Activated T-cell treated with anti-CD3 and anti-CD28 coated beads, Interleukin-2, amount 50 U/mL, for 1 hour (primary cell): ENCODE measurements around the gene LCLAT1.

Experiments
- DNase-seq: peaks from one replicate; pipeline ENCODE4 v3.0.0-alpha.2; 2020

Gene LCLAT1

DNA sequence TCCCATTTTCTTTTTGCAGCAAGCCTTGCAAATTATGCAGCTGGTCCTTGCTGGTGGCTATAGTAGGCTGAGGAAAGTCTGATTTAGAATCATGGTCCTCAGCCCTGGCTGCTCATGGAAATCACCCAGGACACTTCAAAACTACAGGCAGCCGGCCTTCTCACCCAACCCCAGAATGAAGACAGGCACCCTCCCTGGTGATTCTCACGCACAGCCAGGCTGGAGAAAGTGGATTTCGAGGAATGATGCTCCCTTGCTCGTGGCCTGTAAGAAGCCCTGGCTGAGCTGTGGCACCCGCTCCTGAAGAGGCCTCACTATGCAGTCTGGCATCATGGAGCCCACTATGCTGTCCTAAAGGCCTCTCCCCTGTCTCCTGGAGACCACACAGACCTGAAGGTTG lies 202.8 kb downstream of the LCLAT1 start:
- no peak for DNase-seq

DNA sequence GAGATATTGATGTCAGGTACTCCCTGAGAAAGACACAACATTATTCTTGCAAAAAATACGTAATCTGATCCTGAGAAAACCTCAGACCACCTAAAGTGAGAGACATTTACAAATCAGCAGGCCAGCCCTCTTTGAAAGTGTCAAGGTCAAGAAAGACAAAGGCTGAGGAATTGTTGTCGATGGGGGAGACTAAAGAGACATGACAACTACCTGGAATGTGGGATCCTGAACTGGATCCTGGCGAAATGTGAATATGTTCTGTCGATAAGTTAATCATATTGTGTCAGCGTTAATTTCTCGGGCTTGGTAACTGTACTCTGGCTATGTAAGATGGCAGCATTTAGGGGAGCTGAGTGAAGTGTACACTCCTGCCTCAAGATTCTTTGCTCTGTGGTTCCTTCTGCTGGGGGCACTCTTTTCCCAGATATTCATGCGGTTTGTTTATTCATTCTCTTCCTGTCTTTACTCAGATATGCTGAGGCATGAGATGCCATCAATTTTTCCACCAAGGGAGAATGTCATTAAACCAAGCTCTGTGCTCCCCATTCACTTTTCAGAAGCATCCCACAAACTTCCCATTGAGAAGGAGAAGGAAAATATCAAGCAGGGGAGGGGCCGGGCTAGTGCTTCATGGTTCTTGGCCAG lies 205.3 kb downstream of the LCLAT1 start:
- DNase-seq, result no peak

DNA sequence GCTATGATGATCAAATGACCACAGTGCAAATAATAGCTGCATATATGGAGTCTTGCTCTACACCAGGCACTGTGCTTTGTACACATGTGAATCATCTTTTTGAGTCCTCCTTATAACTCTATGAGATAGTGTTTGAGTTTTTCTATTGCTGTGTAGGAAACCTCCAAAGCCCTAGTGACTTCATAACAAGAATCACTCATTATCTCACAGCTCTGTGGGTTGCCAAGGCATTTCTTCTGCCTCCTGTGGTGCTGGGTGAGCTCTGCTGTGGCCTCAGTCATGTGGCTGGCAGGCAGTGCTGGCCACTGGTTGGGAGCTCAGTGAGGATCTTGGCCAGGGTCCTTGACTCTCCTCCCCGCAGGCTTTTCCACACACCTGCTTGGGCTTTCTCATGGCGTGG lies 206.8 kb downstream of the LCLAT1 start:
- no peak for DNase-seq

DNA sequence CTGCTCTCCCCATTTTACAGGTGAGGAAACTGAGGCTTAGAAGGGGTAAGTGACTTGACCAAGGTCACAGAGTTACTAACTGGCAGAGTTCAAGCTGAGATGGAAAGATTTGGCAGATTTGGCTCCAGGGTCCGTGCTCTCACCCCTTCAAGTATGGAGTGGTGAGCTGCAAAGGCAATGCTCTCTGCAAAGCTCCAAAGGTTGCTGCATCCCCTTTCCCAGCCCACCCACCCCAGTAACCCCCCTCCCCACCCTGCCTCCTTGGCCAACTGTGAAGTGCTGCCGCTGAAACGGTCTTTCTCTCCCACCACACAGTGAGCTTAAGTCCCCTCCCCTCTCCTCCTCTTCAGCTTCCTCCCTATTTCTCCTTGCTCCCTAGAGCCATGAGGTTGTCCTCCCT lies 207.4 kb downstream of the LCLAT1 start:
- no peak for DNase-seq

- DNase-seq, result no peak
Measured at GRCh38 chr2:30655211-30655610, 208.2 kb downstream of the LCLAT1 start.

DNA sequence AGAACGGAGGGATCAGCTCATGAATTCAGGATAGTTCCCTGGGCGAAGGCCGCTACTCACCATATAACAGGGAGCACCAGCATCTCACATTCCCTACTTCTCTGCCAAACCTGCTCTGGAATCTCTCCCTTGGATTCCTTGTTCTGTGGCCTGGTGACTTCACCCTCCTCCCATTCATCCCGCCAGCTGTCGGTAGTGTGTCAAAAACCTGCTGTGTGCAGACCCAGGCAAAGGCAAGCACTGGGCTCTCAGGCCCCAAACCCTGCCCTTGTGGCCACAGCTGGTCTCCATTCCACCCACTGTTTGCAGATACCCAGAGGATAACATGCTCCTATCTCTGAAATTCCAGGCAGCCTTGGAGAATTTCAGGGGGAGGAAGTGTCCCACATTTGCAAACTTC lies 208.6 kb downstream of the LCLAT1 start:
- DNase-seq, result no peak

DNA sequence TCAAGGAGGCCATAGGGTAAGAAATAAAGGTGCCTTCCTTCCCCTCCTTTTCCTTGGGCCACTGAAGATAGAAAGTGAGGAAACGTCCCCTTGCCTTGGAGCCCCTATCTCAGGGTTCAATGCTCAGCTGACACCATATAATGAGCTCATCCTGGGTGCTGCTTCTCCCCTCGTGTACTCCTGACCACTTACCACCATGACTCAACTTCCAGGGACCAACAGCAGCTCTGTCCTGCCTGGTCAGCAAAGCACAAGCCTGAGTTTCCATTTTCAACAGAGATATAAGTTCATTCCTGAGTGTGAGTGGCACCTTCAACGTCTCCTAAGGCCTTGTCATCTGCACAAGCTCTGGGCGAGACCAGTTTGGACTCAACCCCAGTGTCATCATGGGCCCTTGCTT lies 209.0 kb downstream of the LCLAT1 start:
- DNase-seq, result no peak

- no peak for DNase-seq
Measured at GRCh38 chr2:30661173-30662107, 214.4 kb downstream of the LCLAT1 start.

DNA sequence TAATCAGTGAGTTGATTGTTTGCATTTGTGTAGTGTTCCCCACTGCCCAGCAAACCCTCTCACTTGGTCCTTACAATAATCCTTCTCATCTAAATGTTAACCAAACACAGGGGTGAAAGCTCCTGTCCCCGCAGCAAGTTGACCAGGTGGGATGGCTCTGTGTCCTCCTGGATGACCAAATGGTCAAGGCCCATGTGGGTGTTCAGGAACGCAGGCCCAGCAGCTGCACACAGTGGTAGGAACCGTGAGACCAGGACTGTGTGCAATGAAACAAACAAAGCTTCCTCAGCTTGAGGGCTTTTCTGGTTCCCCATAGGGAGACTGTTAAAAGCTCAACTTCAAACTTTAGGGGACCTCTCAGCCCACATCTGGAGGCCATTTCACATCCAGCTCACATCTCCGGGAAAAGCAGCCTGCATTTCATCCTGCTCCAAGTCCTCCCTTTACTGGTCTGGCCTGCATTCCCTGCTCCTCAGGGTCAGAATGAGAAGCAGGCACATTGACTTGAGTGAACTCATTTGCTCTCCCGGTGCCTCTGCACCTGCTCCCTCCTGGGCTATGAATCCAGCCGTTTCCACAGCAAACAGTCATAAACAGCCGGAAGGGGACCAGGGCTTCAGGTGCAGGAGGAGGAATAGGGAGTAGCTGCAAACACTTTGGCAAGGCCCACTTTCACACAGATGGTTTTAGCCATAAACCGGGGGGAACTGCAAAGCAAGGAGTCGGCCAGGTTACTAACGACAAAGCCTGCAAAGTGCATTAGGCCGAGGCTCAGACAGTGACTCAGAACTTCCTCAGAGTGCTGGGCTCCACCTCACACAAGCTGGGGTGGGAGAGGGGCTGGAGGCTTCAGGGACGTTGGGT lies 215.5 kb downstream of the LCLAT1 start:
- DNase-seq, result no peak

- no peak for DNase-seq
Measured at GRCh38 chr2:30663321-30663720, 216.3 kb downstream of the LCLAT1 start.

DNA sequence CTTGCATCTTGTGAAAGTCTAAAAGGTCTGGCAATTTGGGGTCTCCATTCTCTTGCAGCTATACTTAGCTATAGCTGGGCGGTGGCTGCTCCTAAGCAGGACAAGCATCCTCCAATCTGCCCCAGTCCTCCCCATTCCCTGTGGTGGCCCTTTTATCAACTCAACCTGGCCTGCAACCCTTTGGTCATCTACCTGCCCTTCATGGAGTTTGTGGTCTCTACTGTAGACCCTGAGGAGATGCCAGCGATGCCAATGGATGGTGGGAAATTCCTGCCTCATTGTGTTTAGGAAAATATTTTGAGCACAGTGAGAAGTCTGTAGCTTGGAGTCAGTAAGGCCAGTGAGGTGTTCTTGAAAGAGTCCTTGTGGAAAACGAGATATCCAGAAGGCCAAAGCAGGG lies 216.8 kb downstream of the LCLAT1 start:
- DNase-seq, result no peak

DNA sequence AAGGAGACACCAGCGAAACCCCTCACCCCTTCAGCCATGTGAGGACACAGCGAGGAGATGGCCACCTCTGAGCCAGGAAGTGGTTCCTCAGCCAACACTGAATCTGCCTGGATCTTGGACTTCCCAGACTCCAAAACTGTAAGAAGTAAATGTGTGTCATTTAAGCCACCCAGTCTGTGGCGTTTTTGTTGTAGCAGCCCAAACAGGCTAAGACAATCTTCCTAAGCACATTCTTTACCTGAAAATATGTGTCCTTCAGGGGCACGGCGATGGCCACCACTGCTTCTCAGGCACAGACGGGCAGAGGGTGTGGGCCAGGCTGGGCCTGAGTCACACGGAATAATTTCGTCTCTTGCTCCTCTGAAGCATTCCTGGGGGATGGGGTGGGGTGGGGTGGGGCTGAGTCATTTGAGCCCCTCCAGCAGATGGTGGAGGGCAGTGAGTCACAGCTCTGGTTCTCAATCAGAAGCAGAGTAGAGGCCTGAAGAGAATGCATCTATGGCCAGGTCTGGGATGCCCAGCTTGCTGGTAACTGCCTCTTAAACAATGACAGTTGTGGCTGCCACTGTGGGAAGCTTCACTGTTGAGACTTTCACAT lies 217.8 kb downstream of the LCLAT1 start:
- no peak for DNase-seq

- DNase-seq, result no peak
Measured at GRCh38 chr2:30665761-30666265, 218.8 kb downstream of the LCLAT1 start.

DNA sequence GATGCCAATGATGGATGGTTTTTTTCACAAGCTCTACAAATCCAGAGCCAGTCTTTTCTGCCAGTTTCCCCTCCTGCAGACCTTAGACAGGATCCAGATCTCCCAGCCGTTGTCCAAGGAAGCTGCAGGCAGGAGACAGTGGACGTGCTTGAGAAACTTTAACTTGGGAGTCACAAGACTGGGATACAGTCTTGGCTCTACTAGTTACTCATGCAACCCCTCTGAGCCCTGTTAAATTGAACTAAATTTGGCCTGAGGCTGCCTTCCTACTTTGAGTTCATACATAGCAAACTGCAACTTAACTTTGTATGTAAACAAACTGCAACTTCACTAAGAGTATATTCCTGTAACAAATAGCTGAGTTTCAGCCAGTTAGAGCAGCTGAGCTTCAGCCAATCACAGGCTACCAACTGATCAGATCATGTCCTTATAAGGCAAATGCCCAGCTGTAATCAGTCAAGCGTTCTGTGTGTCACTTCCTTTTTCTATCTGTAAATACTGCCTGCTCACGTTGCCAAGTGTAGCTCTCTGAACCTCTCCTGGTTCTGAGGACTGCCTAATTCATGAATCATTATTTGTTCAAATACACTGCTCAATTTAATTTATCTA lies 219.3 kb downstream of the LCLAT1 start:
- DNase-seq, result no peak

DNA sequence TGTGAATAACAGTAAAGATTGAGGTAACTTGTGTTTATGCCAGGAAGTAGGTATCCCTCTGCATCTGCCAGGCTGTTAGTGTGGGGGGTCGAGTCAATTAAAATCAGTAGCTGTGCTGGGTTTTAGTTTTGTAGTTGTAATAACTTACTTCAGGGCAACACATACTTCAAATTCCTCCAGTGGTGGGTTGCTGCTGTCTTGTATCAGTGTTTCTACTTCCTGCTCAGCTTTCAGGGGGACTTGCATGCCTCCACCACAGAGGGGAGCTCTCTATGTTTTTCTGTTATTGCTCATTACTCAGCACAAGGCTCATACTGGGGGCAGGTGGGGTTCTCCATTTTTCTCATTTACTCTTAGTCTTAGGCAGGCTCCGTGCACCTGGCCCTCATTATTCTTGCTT lies 223.4 kb downstream of the LCLAT1 start:
- no peak for DNase-seq

DNA sequence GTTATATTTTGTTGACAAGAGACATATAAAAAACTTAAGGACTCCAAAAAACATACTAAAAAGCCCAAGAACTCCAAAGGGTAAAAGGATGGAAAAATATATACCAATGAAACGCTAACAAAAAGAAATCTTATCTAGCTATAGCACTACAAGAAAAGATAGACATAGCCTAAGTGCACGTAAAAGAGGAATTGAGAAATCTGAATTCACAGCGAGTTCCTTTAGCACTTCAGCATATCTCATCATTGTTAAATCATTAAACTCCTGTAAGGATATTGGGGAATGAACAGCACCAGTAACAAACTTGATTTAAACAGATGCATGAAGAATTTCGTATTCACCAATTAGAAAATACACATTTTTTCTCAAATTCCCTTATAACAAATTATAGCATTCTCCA lies 226.1 kb downstream of the LCLAT1 start:
- DNase-seq, result no peak

GRCh38 chr2:30675758-30676157 lies 228.7 kb downstream of the LCLAT1 start:
- no peak for DNase-seq

DNA sequence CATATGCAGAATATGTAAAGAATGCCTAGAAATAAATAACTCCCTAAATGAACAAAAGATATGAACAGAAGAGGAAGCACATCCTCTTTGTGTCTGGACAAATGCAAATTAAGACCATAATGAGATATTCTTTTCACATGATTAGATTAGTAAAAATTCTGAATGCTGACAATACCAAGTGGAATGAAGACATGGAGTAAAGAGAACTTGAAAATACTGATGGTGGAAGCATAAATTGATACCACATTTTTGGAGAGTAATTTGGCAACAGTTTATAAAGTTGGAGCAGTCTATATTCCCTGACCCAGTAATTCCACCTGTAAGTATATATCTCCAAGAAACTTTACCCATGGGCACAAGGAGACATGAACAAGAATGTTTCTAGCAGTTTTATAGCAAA lies 230.2 kb downstream of the LCLAT1 start:
- no peak for DNase-seq

DNA sequence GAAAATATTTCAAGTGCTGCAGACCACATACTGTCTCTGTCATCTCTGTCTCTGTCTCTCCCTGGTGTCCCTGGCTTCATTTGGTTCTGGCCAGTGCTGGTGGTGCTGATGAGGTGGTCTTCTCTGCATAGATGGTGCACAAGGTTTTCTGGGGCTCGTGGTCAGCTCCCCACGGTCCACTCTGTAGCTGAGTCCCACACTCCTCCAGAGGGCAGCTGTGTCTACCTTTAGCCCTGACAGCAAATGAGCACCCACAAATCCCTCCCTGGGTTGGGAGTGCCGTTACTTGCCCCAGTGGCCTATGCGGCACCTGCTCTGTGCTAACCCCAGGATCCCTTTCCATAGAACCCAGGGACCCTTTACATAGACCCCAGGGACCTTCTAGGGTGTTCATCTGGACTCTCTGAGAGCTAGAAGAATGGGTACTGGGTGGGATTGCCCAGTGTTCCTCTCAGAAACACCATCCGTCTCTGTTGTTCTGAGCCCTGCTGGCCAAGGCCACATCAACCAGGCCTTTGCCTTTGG lies 230.9 kb downstream of the LCLAT1 start:
- no peak for DNase-seq

- DNase-seq, result no peak
Measured at GRCh38 chr2:30678410-30679137, 231.5 kb downstream of the LCLAT1 start.

DNA sequence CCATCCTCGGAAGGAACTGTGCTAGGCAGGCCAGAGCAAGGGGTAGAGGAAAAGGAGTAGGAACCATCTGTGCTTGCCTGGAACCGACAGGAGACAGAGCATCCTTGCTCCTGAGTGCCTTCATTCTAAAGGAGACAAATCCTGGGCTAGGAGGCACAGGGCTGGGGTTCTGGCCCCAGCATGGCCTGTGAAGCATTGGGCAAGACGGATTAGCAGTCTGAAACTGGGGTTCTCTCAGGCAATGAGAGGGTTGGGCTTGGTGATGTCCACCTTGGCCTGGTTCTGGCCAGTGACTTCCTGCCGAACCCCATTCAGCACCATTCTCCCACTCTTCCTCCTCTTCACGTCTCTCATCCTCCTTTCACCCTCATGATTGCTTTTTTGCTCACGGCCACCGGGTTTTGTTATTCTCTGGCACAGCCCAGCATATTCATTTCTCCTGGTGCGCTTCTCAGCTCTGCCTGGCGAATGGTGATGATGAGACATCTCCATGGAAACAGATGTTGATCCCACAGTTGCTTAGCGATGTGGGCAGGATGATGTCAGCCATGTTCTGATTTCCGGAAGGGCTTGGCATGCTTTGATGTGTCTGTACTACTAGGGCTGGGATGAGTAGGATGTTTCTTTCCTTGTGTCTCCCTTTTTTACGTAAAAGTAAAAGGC lies 232.5 kb downstream of the LCLAT1 start:
- DNase-seq, result no peak
